Renal cortex interstitium (tissue), 11 donors: Measurements from ENCODE around the gene NCAN. TPM values are rescaled to one million over a fixed set of nuclear protein-coding genes. Genes with fewer than 3 reads are reported as not detected.

Experiments used
- DNase-seq, 11 donors: peaks; one replicate each; pipeline ENCODE4 v3.0.0-alpha.2; 2013; ENCODE audit warnings: low read depth in 9 of 11, low spot score in 4 of 11; ENCODE audit errors: extremely low read depth in 1 of 11
- polyA plus RNA-seq, 3 donors: library from polyadenylated mRNA; unstranded; fragments of 120-200 nt; gene quantifications; one replicate each; pipeline ENCODE4 v1.2.1, GENCODE V29; 2013; ENCODE audit not compliant: insufficient read length in 3 of 3

The NCAN gene
- polyA plus RNA-seq, 3 donors: 0.03 to 0.39 (median 0.09) TPM

- DNase-seq: no peak
Measured at GRCh38 chr19:19271828-19272599, 60.3 kb downstream of the NCAN start.

- no peak for DNase-seq
Measured at GRCh38 chr19:19274146-19274545, 62.4 kb downstream of the NCAN start.

- no peak for DNase-seq
Measured at GRCh38 chr19:19274716-19275565, 63.2 kb downstream of the NCAN start.

- DNase-seq: no peak
Measured at GRCh38 chr19:19276386-19276785, 64.6 kb downstream of the NCAN start.

- DNase-seq: no peak
Measured at GRCh38 chr19:19276851-19277250, 65.1 kb downstream of the NCAN start.

- no peak for DNase-seq
Measured at GRCh38 chr19:19278315-19278714, 66.6 kb downstream of the NCAN start.

- DNase-seq: no peak
Measured at GRCh38 chr19:19279062-19279612, 67.4 kb downstream of the NCAN start.

GRCh38 chr19:19279853-19280252 is 68.1 kb downstream of the NCAN start:
- no peak for DNase-seq

GRCh38 chr19:19280561-19280960 is 68.8 kb downstream of the NCAN start:
- DNase-seq: no peak

- no peak for DNase-seq
Measured at GRCh38 chr19:19285686-19286085, 73.9 kb downstream of the NCAN start.

- DNase-seq: no peak
Measured at GRCh38 chr19:19292607-19293006, 80.8 kb downstream of the NCAN start.

GRCh38 chr19:19294914-19295313 is 83.2 kb downstream of the NCAN start:
- no peak for DNase-seq

GRCh38 chr19:19296953-19297689 is 85.4 kb downstream of the NCAN start:
- no peak for DNase-seq

GRCh38 chr19:19297759-19298158 is 86.0 kb downstream of the NCAN start:
- no peak for DNase-seq

GRCh38 chr19:19300613-19301012 is 88.9 kb downstream of the NCAN start:
- DNase-seq: no peak

Other genes with a start within 250 kb of the NCAN start
- gene SUGP2, start 178.4 kb upstream of the NCAN start, polyA plus RNA-seq: 100 to 1,000 TPM in 1 of 3 donors, 10 to 100 TPM in 2; 85.1 to 138 (median 91.5) TPM
- gene ARMC6, start 178.4 kb upstream of the NCAN start, polyA plus RNA-seq: 10 to 100 TPM; 31.4 to 42.7 (median 36.7) TPM
- gene SLC25A42, start 148.0 kb upstream of the NCAN start, polyA plus RNA-seq: 10 to 100 TPM; 16.7 to 23.4 (median 22.7) TPM
- 10 to 100 TPM; 25.5 to 42.7 (median 36.7) TPM for gene TMEM161A, start 73.5 kb upstream of the NCAN start, polyA plus RNA-seq
- gene MEF2B, start 41.7 kb upstream of the NCAN start, polyA plus RNA-seq: 1 to 10 TPM; 1.3 to 2.9 (median 1.6) TPM
- gene BORCS8, start 19.8 kb upstream of the NCAN start, polyA plus RNA-seq: 10 to 100 TPM; 14.8 to 30.0 (median 19.3) TPM
- gene RFXANK, start 19.7 kb upstream of the NCAN start, polyA plus RNA-seq: 10 to 100 TPM; 59.5 to 85.3 (median 74.6) TPM
- 10 to 100 TPM; 11.5 to 13.1 (median 12.6) TPM for gene NR2C2AP, start 8.5 kb upstream of the NCAN start, polyA plus RNA-seq
- 1 to 10 TPM; 2.3 to 4.7 (median 3.8) TPM for gene TM6SF2, start 61.3 kb downstream of the NCAN start, polyA plus RNA-seq
- gene SUGP1, start 108.6 kb downstream of the NCAN start, polyA plus RNA-seq: 10 to 100 TPM; 50.4 to 65.1 (median 64.6) TPM
- 10 to 100 TPM; 45.0 to 85.6 (median 50.0) TPM for gene MAU2, start 108.9 kb downstream of the NCAN start, polyA plus RNA-seq
- gene GATAD2A, start 193.7 kb downstream of the NCAN start, polyA plus RNA-seq: 10 to 100 TPM; 46.4 to 58.0 (median 54.2) TPM